Glutamatergic neuron (in vitro differentiated cells): ENCODE data around the gene NUDT3. TPM values are rescaled to one million over a fixed set of nuclear protein-coding genes. Genes with fewer than 3 reads are reported as not detected.
"Not testable (repeated sequence)": the region's sequence is repeated elsewhere in the genome, so short reads cannot be mapped to it uniquely, and the experiment has no call there.

Experiments
- DNase-seq: peaks from one replicate; pipeline ENCODE4 v3.0.0; 2022
- H3K27ac Mint-ChIP-seq: one replicate; pipeline ENCODE4 v1.8.0; 2020; ENCODE audit warnings: mild to moderate bottlenecking, mixed read lengths, inconsistent platforms; ENCODE audit not compliant: unreplicated experiment
- H3K27me3 Mint-ChIP-seq: one replicate; pipeline ENCODE4 v1.8.0; 2020; ENCODE audit warnings: mild to moderate bottlenecking, moderate library complexity, mixed read lengths, inconsistent platforms; ENCODE audit not compliant: unreplicated experiment
- H3K36me3 Mint-ChIP-seq: one replicate; pipeline ENCODE4 v1.8.0; 2020; ENCODE audit warnings: mild to moderate bottlenecking, mixed read lengths, inconsistent platforms; ENCODE audit not compliant: unreplicated experiment
- H3K4me1 Mint-ChIP-seq: one replicate; pipeline ENCODE4 v1.8.0; 2020; ENCODE audit warnings: mild to moderate bottlenecking, low read depth, mixed read lengths, inconsistent platforms; ENCODE audit not compliant: unreplicated experiment
- H3K4me3 Mint-ChIP-seq: one replicate; pipeline ENCODE4 v1.8.0; 2020; ENCODE audit warnings: mild to moderate bottlenecking, mixed read lengths, inconsistent platforms; ENCODE audit not compliant: unreplicated experiment
- H3K9me3 Mint-ChIP-seq: one replicate; pipeline ENCODE4 v1.8.0; 2020; ENCODE audit warnings: mild to moderate bottlenecking, moderate library complexity, mixed read lengths, inconsistent platforms; ENCODE audit not compliant: unreplicated experiment
- total RNA-seq: library from RNA; stranded (reverse); fragmentation: NEBNext Ultra II Directional; extraction: Animal tissue kit (Norgen Biotek cat#: 25700); gene quantifications from one replicate; pipeline ENCODE4 v1.2.1, GENCODE V29; 2021; ENCODE audit not compliant: unreplicated experiment
- TF ChIP-seq, protein P1 (sequence below): fragments of 200-600 bp; sonication (generic); IDR thresholded peaks from one replicate; pipeline ENCODE4 v1.5.0; 2021; ENCODE audit not compliant: partially characterized antibody, unreplicated experiment

NUDT3 gene
- total RNA-seq, 1 donor from 2014 or later: 76.1 TPM

- TF ChIP-seq, protein P1, sequence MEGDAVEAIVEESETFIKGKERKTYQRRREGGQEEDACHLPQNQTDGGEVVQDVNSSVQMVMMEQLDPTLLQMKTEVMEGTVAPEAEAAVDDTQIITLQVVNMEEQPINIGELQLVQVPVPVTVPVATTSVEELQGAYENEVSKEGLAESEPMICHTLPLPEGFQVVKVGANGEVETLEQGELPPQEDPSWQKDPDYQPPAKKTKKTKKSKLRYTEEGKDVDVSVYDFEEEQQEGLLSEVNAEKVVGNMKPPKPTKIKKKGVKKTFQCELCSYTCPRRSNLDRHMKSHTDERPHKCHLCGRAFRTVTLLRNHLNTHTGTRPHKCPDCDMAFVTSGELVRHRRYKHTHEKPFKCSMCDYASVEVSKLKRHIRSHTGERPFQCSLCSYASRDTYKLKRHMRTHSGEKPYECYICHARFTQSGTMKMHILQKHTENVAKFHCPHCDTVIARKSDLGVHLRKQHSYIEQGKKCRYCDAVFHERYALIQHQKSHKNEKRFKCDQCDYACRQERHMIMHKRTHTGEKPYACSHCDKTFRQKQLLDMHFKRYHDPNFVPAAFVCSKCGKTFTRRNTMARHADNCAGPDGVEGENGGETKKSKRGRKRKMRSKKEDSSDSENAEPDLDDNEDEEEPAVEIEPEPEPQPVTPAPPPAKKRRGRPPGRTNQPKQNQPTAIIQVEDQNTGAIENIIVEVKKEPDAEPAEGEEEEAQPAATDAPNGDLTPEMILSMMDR: no peak
- no peak for DNase-seq
- Mint-ChIP-seq H3K36me3 (no peaks in the 10 kb centered on the region), H3K4me1 (peaks cover 14% of the 10 kb centered on the region), H3K27ac (no peak overlapping the region), H3K27me3 (no peaks in the 10 kb centered on the region), H3K9me3 (no peaks in the 10 kb centered on the region), H3K4me3 (no peak overlapping the region)
These were observed 57.6 kb downstream of the NUDT3 start for GRCh38 chr6:34334796-34335416.

GRCh38 chr6:34333858-34334257 is 58.6 kb downstream of the NUDT3 start:
- H3K4me3 Mint-ChIP-seq: no peak overlapping the region

DNA sequence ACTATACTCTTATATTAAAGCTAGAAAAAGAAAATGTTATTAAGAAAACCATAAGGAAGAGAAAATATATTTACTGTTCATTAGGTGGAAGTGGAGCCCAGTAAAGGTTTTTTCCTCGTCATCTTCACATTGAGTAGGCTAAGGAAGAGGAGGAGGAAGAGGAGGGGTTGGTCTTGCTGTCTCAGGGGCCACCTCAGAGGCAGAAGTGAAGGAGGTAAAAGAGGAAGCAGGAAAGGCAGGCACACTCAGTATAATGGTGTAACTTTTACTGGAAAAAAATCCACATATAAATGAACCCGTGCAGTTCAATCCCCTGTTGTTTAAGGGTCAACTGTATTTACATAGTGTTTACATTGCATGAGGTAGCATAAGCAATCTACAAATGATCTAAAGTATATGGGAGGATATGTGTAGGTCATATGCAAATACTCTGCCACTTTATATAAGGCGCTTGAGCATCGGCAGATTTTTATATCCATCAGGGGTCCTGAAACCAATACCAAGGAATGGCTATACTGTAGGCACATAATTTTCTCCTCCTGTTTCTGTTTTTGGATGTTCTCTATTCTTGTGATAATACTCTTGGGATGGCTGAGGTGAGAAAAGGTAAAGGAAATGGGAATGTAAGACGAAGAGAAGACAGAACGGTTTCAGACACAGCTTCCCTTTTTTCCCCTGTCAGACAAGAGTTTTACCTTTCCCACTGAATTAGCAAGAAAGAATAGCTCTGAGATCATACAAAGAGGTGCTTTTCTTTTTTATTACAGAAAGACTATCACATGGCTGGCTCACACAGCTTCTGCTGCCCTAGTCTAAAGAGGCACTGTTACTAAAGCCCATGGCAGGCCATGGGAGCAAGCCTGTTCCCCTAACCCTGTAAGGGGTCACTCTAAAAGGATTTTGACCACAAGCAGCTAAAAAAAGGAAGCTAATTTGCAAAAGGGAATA is 59.9 kb downstream of the NUDT3 start:
- H3K4me1 Mint-ChIP-seq: peaks cover 2% of the 10 kb centered on the region
- H3K27me3 Mint-ChIP-seq: no peaks in the 10 kb centered on the region
- H3K27ac Mint-ChIP-seq: no peak overlapping the region
- H3K9me3 Mint-ChIP-seq: no peaks in the 10 kb centered on the region
- no peak for DNase-seq
- TF ChIP-seq, protein P1: no peak
- no peaks in the 10 kb centered on the region for H3K36me3 Mint-ChIP-seq
- no peak overlapping the region for H3K4me3 Mint-ChIP-seq

More at GRCh38 chr6:34333858-34334257, 58.6 kb downstream of the NUDT3 start:
- no peaks in the 10 kb centered on the region for H3K36me3 Mint-ChIP-seq
- H3K27me3 Mint-ChIP-seq: no peaks in the 10 kb centered on the region
- DNase-seq: no peak
- no peaks in the 10 kb centered on the region for H3K9me3 Mint-ChIP-seq
- H3K27ac Mint-ChIP-seq: peak overlapping the region; percentile 15
- peaks cover 6% of the 10 kb centered on the region for H3K4me1 Mint-ChIP-seq
- TF ChIP-seq, protein P1: no peak

- no peaks in the 10 kb centered on the region for H3K9me3 Mint-ChIP-seq
- peaks cover 2% of the 10 kb centered on the region for H3K27me3 Mint-ChIP-seq
- H3K4me3 Mint-ChIP-seq: no peak overlapping the region
- no peak for DNase-seq
- peaks cover 2% of the 10 kb centered on the region for H3K4me1 Mint-ChIP-seq
- H3K27ac Mint-ChIP-seq: no peak overlapping the region
- no peaks in the 10 kb centered on the region for H3K36me3 Mint-ChIP-seq
- TF ChIP-seq, protein P1: no peak
These were observed 61.0 kb downstream of the NUDT3 start for GRCh38 chr6:34331371-34332050.

GRCh38 chr6:34329814-34330213 is 62.7 kb downstream of the NUDT3 start:
- not testable (repeated sequence) for H3K4me3 Mint-ChIP-seq, H3K27me3 Mint-ChIP-seq, DNase-seq, H3K9me3 Mint-ChIP-seq, H3K4me1 Mint-ChIP-seq, H3K36me3 Mint-ChIP-seq, H3K27ac Mint-ChIP-seq
